Thyroid gland (tissue), 4 donors: ENCODE measurements around the gene SEC14L1. TPM values are rescaled to one million over a fixed set of nuclear protein-coding genes. Genes with fewer than 3 reads are reported as not detected.

Experiments
- DNase-seq, 2 donors: peaks; one replicate each; pipeline ENCODE4 v3.0.0-alpha.2; 2019
- H3K27ac ChIP-seq, 3 donors: fragments of 200-600 bp; sonication (generic); 1 replicate in 2 of 3; 2 replicates in 1 of 3; pipeline ENCODE4 v1.5.1; 2016 to 2019; ENCODE audit warnings: mild to moderate bottlenecking in 1 of 3, moderate library complexity in 1 of 3
- H3K27me3 ChIP-seq: fragments of 200-600 bp; sonication (generic); one replicate; pipeline ENCODE4 v1.5.1; 2019
- H3K36me3 ChIP-seq, 2 donors: fragments of 200-600 bp; sonication (generic); one replicate each; pipeline ENCODE4 v1.5.1; 2016 to 2019
- H3K4me1 ChIP-seq, 2 donors: fragments of 200-600 bp; sonication (generic); one replicate each; pipeline ENCODE4 v1.5.1; 2017 to 2019
- H3K4me3 ChIP-seq, 3 donors: fragments of 200-600 bp; sonication (generic); replicated peaks in 1 of 3; 1 replicate in 2 of 3; 2 replicates in 1 of 3; pipeline ENCODE4 v1.5.1; 2016; ENCODE audit warnings: mild to moderate bottlenecking in 1 of 3
- H3K9me3 ChIP-seq: fragments of 200-600 bp; sonication (generic); one replicate; pipeline ENCODE4 v1.5.1; 2017
- POLR2A ChIP-seq, 2 donors: fragments of 450-650 bp; IDR thresholded peaks; one replicate each; pipeline ENCODE4 v1.6.1; 2017; ENCODE audit warnings: antibody characterized with exemption in 2 of 2, mild to moderate bottlenecking in 2 of 2, moderate library complexity in 1 of 2
- whole genome bisulfite sequencing, 2 donors: methylation state at CpG; one replicate each; pipeline ENCODE4 v1.1.5; 2017; 5-methylcytosine and 5-hydroxymethylcytosine counted together
- intact Hi-C: fragments of 100-400 bp; cut with DNase I; formaldehyde crosslinking; loops from one replicate; pipeline ENCODE4 v1.15.1; 2023
- total RNA-seq, 4 donors: library from RNA; depleted of rRNA; stranded (reverse); fragments of >200 nt; gene quantifications; one replicate each; pipeline ENCODE4 v1.2.3, GENCODE V29; 2016
- TF ChIP-seq, protein P1 (sequence below), 6 experiments: fragments of 200-600 bp in 3 of 6; fragments of 450-650 bp in 3 of 6; sonication (generic) in 3 of 6; IDR thresholded peaks; one replicate each; pipeline ENCODE4 v1.5.1; 2016 to 2019; ENCODE audit warnings: antibody characterized with exemption in 6 of 6, mild to moderate bottlenecking in 2 of 6, inconsistent platforms in 1 of 6, moderate library complexity in 1 of 6

SEC14L1 gene
- total RNA-seq, 4 donors from 2014 or later = 57.6 to 287 (median 102) TPM

GRCh38 chr17:77105706-77106105, 35.1 kb upstream of the SEC14L1 start:
- no peaks in the 10 kb centered on the region for H3K27me3 ChIP-seq
- H3K4me3 ChIP-seq = no peak overlapping the region
- TF ChIP-seq POLR2A (IDR thresholded peaks at IDR 0.05) = no peak
- TF ChIP-seq, protein P1, sequence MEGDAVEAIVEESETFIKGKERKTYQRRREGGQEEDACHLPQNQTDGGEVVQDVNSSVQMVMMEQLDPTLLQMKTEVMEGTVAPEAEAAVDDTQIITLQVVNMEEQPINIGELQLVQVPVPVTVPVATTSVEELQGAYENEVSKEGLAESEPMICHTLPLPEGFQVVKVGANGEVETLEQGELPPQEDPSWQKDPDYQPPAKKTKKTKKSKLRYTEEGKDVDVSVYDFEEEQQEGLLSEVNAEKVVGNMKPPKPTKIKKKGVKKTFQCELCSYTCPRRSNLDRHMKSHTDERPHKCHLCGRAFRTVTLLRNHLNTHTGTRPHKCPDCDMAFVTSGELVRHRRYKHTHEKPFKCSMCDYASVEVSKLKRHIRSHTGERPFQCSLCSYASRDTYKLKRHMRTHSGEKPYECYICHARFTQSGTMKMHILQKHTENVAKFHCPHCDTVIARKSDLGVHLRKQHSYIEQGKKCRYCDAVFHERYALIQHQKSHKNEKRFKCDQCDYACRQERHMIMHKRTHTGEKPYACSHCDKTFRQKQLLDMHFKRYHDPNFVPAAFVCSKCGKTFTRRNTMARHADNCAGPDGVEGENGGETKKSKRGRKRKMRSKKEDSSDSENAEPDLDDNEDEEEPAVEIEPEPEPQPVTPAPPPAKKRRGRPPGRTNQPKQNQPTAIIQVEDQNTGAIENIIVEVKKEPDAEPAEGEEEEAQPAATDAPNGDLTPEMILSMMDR (IDR thresholded peaks at IDR 0.05) = no peak
- no peak overlapping the region for H3K27ac ChIP-seq
- H3K4me1 ChIP-seq = peaks cover 21 to 34% of the 10 kb centered on the region in 2 donors
- H3K9me3 ChIP-seq = no peaks in the 10 kb centered on the region
- intact Hi-C loops = no loop called here
- WGBS, 2 donors = 91 to 95% methylated on average over 3 of the region's 3 CpGs
- H3K36me3 ChIP-seq = no peaks in the 10 kb centered on the region
- DNase-seq = no peak

DNA sequence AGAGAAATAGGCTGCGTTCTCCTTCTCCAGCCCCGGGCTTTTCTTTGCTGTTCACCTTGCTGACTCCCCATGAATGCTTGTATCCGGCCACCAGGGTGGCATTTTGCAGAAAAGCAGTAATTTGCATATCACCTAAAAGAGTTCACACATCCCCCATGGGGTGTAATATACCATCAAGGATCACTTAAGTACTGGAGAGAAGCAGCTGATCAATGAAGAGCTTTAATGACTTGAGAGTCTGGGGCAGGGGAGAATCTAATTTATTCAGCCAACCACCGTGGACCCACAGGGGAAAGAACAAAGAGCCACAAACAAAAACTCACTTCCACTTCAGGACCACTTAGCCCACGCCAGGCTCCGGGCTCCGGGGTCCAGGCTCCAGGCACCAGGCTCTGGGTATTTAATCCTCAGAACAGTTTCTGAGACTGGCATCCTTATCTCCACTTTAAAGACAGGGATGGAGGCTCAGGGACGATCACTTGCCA, 33.9 kb upstream of the SEC14L1 start:
- Histone ChIP-seq H3K27me3 (no peaks in the 10 kb centered on the region), H3K4me1 (peaks cover 27 to 46% of the 10 kb centered on the region in 2 donors), H3K4me3 (no peak overlapping the region), H3K36me3 (no peaks in the 10 kb centered on the region), H3K9me3 (no peaks in the 10 kb centered on the region), H3K27ac (peak overlapping the region in 2 of 3 donors; percentile 27 to 96)
- TF ChIP-seq POLR2A (IDR thresholded peaks at IDR 0.05) = no peak
- TF ChIP-seq, protein P1 (IDR thresholded peaks at IDR 0.05) = peak in 1 of 6 experiments; percentile 18
- intact Hi-C loops = no loop called here
- WGBS, 2 donors = 48 to 53% methylated on average over 8 of the region's 8 CpGs
- no peak for DNase-seq

DNA sequence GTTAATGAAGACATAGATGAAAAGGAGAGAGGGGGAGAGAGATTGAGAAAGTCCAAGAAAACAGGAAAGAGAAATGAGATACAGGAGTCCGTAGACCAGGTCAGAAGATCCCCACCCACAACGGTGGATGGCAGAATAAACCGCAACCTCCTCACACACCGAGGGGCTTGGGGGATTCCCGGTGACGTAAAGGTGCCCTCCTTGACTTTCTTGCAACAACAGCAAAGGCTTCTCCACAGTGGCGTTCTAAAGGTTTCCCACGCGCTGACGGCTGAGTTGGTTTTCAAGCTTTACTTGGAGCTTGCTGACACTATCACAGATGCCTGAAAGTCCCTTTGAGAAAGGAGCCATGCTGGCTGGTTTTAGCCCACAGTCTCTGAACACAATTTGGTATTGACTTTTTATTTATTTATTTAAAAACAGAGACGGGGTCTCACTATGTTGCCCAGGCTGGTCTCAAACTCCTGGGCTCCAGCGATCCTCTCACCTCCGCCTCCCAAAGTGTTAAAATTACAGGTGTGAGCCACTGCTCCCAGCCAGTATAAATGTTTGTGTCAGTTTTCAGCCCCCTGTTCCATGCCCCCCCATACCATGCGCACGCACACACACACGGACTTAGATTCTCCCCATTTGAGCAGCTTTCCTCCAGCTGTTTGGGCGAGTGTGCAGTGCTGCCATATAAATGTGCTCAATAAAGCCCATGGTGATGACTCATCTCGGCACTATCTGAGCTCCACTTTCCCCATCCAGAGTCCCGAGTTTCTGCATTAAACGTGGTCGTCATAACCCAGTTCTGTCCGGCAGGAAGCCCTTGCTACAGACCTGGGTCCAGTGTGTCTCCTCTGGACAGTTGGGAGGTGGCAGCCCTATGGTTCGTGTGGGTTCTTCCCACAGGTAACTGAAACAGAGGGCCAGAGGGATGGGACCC, 33.0 kb upstream of the SEC14L1 start:
- 70 to 72% methylated on average over 23 of the region's 23 CpGs for WGBS, 2 donors
- Histone ChIP-seq H3K27ac (peak overlapping the region; percentile 34 to 96 (median 87)), H3K4me3 (no peak overlapping the region), H3K27me3 (no peaks in the 10 kb centered on the region), H3K4me1 (peaks cover 22 to 50% of the 10 kb centered on the region in 2 donors), H3K36me3 (no peaks in the 10 kb centered on the region), H3K9me3 (no peaks in the 10 kb centered on the region)
- intact Hi-C loops = no loop called here
- DNase-seq = peak; percentile 46 to 47
- TF ChIP-seq POLR2A (IDR thresholded peaks at IDR 0.05) = no peak
- TF ChIP-seq, protein P1 (IDR thresholded peaks at IDR 0.05) = no peak

GRCh38 chr17:77109159-77109759, 31.5 kb upstream of the SEC14L1 start:
- H3K4me3 ChIP-seq = no peak overlapping the region
- H3K4me1 ChIP-seq = peaks cover 22 to 50% of the 10 kb centered on the region in 2 donors
- no peak for TF ChIP-seq POLR2A (IDR thresholded peaks at IDR 0.05)
- TF ChIP-seq, protein P1 (IDR thresholded peaks at IDR 0.05) = no peak
- H3K36me3 ChIP-seq = no peaks in the 10 kb centered on the region
- no peaks in the 10 kb centered on the region for H3K27me3 ChIP-seq
- no peak for DNase-seq
- no peaks in the 10 kb centered on the region for H3K9me3 ChIP-seq
- intact Hi-C loops = no loop called here
- 69 to 72% methylated on average over 6 of the region's 6 CpGs for WGBS, 2 donors
- peak overlapping the region; percentile 87 to 96 (median 91) for H3K27ac ChIP-seq
